NB4 (cell line): Measurements from ENCODE around the gene PLXDC2.

ENCODE experiments used
- MYC ChIP-seq: IDR thresholded peaks from 2 replicates; pipeline ENCODE4 v1.6.1; 2011; ENCODE audit warnings: low read depth, low read length
- POLR2A ChIP-seq: IDR thresholded peaks from 2 replicates; pipeline ENCODE4 v1.6.1; 2011; ENCODE audit warnings: mild to moderate bottlenecking; ENCODE audit not compliant: insufficient read length; ENCODE audit errors: extremely low read depth
- TF ChIP-seq, protein P1 (sequence below): IDR thresholded peaks from one replicate; pipeline ENCODE4 v1.5.1; 2012; ENCODE audit warnings: low read depth, low read length

DNA sequence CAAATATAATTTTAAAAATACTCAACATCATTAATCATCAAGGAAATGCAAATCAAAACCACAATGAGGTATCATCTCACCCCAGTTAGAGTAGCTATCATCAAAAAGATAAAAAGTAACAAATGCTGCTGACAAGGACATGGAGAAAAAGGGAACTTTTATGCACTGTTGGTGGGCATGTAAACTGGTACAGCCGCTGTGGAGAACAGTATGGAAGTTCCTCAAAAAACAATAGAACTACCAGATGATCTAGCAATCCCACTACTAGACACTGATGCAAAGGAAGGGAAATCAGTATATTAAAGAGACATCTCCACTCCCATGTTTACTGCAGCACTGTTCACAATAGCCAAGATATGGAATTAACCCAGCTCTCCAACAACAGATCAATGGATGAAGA lies 384.5 kb downstream of the PLXDC2 start:
- TF ChIP-seq, protein P1, sequence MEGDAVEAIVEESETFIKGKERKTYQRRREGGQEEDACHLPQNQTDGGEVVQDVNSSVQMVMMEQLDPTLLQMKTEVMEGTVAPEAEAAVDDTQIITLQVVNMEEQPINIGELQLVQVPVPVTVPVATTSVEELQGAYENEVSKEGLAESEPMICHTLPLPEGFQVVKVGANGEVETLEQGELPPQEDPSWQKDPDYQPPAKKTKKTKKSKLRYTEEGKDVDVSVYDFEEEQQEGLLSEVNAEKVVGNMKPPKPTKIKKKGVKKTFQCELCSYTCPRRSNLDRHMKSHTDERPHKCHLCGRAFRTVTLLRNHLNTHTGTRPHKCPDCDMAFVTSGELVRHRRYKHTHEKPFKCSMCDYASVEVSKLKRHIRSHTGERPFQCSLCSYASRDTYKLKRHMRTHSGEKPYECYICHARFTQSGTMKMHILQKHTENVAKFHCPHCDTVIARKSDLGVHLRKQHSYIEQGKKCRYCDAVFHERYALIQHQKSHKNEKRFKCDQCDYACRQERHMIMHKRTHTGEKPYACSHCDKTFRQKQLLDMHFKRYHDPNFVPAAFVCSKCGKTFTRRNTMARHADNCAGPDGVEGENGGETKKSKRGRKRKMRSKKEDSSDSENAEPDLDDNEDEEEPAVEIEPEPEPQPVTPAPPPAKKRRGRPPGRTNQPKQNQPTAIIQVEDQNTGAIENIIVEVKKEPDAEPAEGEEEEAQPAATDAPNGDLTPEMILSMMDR = no peak
- TF ChIP-seq POLR2A (no peak), MYC (no peak)
